Measurements from ENCODE around the gene KBTBD4. TPM values are rescaled to one million over a fixed set of nuclear protein-coding genes. Genes with fewer than 3 reads are reported as not detected.
A peak's percentile ranks its signal among the peaks of the same experiment; 100 is the strongest.

Gene KBTBD4
- total and polyA plus RNA-seq, 2 of the 13 experiments (the other 11 are each of a cell fraction or from before 2014, with no cell fraction given) = 8.5 to 12.8 TPM

DNA sequence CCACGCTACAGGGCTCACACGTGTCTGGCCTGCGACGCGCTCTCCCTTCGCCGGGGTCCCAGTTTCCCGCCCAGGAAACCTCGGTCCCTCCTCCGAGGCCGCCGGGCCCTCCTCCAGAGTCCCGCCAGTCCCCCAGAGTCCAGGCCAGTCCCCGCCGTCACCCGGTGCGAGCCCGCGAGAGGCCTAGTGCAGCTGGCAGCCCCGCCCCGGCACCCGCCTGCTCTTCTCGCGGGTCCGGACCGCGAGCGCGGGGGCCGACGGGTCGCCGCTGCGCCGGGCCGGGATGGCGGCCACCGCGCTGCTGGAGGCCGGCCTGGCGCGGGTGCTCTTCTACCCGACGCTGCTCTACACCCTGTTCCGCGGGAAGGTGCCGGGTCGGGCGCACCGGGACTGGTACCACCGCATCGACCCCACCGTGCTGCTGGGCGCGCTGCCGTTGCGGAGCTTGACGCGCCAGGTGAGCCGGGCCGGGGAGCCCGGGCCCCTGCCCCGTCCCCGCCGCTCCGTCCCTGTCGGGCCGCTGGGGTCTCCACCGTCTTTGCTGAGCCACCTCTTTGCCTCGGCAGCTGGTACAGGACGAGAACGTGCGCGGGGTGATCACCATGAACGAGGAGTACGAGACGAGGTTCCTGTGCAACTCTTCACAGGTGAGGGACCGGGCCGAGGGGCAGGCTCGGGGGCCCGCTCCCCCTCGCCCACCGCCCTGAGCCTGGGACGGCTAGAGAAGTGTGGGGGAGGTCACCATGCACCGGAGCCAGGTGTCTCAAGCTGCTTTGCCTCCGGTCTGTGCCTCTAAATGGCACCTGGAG is 13.2 kb downstream of the KBTBD4 start, which contains the start of gene PTPMT1 (continued):
- TF ChIP-seq, protein P1, sequence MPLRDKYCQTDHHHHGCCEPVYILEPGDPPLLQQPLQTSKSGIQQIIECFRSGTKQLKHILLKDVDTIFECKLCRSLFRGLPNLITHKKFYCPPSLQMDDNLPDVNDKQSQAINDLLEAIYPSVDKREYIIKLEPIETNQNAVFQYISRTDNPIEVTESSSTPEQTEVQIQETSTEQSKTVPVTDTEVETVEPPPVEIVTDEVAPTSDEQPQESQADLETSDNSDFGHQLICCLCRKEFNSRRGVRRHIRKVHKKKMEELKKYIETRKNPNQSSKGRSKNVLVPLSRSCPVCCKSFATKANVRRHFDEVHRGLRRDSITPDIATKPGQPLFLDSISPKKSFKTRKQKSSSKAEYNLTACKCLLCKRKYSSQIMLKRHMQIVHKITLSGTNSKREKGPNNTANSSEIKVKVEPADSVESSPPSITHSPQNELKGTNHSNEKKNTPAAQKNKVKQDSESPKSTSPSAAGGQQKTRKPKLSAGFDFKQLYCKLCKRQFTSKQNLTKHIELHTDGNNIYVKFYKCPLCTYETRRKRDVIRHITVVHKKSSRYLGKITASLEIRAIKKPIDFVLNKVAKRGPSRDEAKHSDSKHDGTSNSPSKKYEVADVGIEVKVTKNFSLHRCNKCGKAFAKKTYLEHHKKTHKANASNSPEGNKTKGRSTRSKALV (CRISPR knock-in tag; IDR thresholded peaks at IDR 0.05) = no peak
- peak; percentile 15; the same call in 1 of the 2 replicates for TF ChIP-seq POGZ (CRISPR knock-in tag; IDR thresholded peaks at IDR 0.05)
- TF ChIP-seq ZFYVE20 (CRISPR knock-in tag; IDR thresholded peaks at IDR 0.05; ENCODE audit: borderline replicate concordance, low read depth) = 0 out of 2 replicates have a peak, but pooled peaks have one; percentile 71
- no peak for TF ChIP-seq FOXK1 (CRISPR knock-in tag; IDR thresholded peaks at IDR 0.05; ENCODE audit: borderline replicate concordance, low read depth)
- TF ChIP-seq, protein P2, sequence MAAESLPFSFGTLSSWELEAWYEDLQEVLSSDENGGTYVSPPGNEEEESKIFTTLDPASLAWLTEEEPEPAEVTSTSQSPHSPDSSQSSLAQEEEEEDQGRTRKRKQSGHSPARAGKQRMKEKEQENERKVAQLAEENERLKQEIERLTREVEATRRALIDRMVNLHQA (CRISPR knock-in tag; IDR thresholded peaks at IDR 0.05) = no peak
- TF ChIP-seq ZNF431 (CRISPR knock-in tag; IDR thresholded peaks at IDR 0.05; ENCODE audit: borderline replicate concordance, low read depth) = 0 out of 2 replicates have a peak, but pooled peaks have one; percentile 26
- no peak; the same call in 1 of the 2 replicates for TF ChIP-seq BRD4 (CRISPR knock-in tag; IDR thresholded peaks at IDR 0.05)
- TF ChIP-seq, protein P3, sequence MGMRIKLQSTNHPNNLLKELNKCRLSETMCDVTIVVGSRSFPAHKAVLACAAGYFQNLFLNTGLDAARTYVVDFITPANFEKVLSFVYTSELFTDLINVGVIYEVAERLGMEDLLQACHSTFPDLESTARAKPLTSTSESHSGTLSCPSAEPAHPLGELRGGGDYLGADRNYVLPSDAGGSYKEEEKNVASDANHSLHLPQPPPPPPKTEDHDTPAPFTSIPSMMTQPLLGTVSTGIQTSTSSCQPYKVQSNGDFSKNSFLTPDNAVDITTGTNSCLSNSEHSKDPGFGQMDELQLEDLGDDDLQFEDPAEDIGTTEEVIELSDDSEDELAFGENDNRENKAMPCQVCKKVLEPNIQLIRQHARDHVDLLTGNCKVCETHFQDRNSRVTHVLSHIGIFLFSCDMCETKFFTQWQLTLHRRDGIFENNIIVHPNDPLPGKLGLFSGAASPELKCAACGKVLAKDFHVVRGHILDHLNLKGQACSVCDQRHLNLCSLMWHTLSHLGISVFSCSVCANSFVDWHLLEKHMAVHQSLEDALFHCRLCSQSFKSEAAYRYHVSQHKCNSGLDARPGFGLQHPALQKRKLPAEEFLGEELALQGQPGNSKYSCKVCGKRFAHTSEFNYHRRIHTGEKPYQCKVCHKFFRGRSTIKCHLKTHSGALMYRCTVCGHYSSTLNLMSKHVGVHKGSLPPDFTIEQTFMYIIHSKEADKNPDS (CRISPR knock-in tag; IDR thresholded peaks at IDR 0.05) = no peak
- no peak for TF ChIP-seq ZNF326 (CRISPR knock-in tag; IDR thresholded peaks at IDR 0.05; ENCODE audit: borderline replicate concordance)
- TF ChIP-seq EHMT2 (IDR thresholded peaks at IDR 0.05; ENCODE audit: borderline replicate concordance, low read depth, low read length) = no peak
- TF ChIP-seq, protein P4, sequence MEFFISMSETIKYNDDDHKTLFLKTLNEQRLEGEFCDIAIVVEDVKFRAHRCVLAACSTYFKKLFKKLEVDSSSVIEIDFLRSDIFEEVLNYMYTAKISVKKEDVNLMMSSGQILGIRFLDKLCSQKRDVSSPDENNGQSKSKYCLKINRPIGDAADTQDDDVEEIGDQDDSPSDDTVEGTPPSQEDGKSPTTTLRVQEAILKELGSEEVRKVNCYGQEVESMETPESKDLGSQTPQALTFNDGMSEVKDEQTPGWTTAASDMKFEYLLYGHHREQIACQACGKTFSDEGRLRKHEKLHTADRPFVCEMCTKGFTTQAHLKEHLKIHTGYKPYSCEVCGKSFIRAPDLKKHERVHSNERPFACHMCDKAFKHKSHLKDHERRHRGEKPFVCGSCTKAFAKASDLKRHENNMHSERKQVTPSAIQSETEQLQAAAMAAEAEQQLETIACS (CRISPR knock-in tag; IDR thresholded peaks at IDR 0.05) = no peak
- TF ChIP-seq SSRP1 (CRISPR knock-in tag; IDR thresholded peaks at IDR 0.05) = no peak
- TF ChIP-seq, protein P5, sequence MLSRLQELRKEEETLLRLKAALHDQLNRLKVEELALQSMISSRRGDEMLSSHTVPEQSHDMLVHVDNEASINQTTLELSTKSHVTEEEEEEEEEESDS (CRISPR knock-in tag; IDR thresholded peaks at IDR 0.05; ENCODE audit: borderline replicate concordance) = no peak; the same call in 1 of the 2 replicates
- TF ChIP-seq ZNF354B (CRISPR knock-in tag; IDR thresholded peaks at IDR 0.05) = no peak
- peak; percentile 83 for TF ChIP-seq ZNF30 (CRISPR knock-in tag; IDR thresholded peaks at IDR 0.05)
- TF ChIP-seq PCBP1 (IDR thresholded peaks at IDR 0.05; ENCODE audit: borderline replicate concordance, low read depth, low read length) = no peak
- TF ChIP-seq SIN3A (IDR thresholded peaks at IDR 0.05; ENCODE audit: borderline replicate concordance, low read depth, low read length) = no peak
- TF ChIP-seq ATRX (CRISPR knock-in tag; IDR thresholded peaks at IDR 0.05; ENCODE audit: borderline replicate concordance) = no peak
- TF ChIP-seq ZNF619 (CRISPR knock-in tag; IDR thresholded peaks at IDR 0.05) = no peak
- no peak for TF ChIP-seq PHF5A (CRISPR knock-in tag; IDR thresholded peaks at IDR 0.05; ENCODE audit: low read depth, unreplicated experiment)
- TF ChIP-seq, protein P6, sequence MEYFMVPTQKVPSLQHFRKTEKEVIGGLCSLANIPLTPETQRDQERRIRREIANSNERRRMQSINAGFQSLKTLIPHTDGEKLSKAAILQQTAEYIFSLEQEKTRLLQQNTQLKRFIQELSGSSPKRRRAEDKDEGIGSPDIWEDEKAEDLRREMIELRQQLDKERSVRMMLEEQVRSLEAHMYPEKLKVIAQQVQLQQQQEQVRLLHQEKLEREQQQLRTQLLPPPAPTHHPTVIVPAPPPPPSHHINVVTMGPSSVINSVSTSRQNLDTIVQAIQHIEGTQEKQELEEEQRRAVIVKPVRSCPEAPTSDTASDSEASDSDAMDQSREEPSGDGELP (IDR thresholded peaks at IDR 0.05; ENCODE audit: borderline replicate concordance, low read depth) = peak; percentile 70; the same call in 1 of the 2 replicates
- peak; percentile 69 for TF ChIP-seq SP4 (CRISPR knock-in tag; IDR thresholded peaks at IDR 0.05)
- TF ChIP-seq PAX8 (CRISPR knock-in tag; IDR thresholded peaks at IDR 0.05; ENCODE audit: borderline replicate concordance) = 0 out of 2 replicates have a peak, but pooled peaks have one; percentile 55
